ENCODE results near the gene ACTL7A. TPM values are rescaled to one million over a fixed set of nuclear protein-coding genes. Genes with fewer than 3 reads are reported as not detected.

The ACTL7A gene
- total and polyA plus RNA-seq, 2 of the 13 experiments (the other 11 are each of a cell fraction or from before 2014, with no cell fraction given): not detected

- no peak overlapping the region for H2AFZ ChIP-seq (ENCODE audit: low read length)
- H3K4me3 ChIP-seq (replicated peaks in 1 of 3; ENCODE audit: insufficient read depth in 1 of 3, low read depth in 2 of 3, low read length in 3 of 3): no peak overlapping the region
- ATAC-seq: peak; percentile 1; the same call in 2 of the 3 replicates
- in situ Hi-C loops (cut with HindIII; ENCODE audit: extremely low pct_ligation_motif_present, low pct_unique_long_range_greater_than_20kb) (no loop called here), intact Hi-C loops (cut with micrococcal nuclease; ENCODE audit: unreplicated experiment) (loop anchor here (10.0 kb wide), 1 partner anchor 87 kb away; no protein-coding TSS in a partner anchor)
- no peaks in the 10 kb centered on the region for H3K79me2 ChIP-seq (ENCODE audit: insufficient read depth, low read length)
- H3K4me2 ChIP-seq (ENCODE audit: low read depth, low read length): no peak overlapping the region
- no peak overlapping the region for H3K9ac ChIP-seq (ENCODE audit: insufficient read depth, low read depth, low read length)
- H3K27me3 ChIP-seq (ENCODE audit: control insufficient read depth in 1 of 2, insufficient read depth in 2 of 2, low read length in 2 of 2): no peaks in the 10 kb centered on the region
- no peaks in the 10 kb centered on the region for H3K9me3 ChIP-seq (ENCODE audit: low read length)
- BruUV-seq (replicated peaks): no TSS peak
- POLR2A ChIA-PET: interaction anchor here (1.4 kb wide), 1 partner anchor 16 kb away, joined by 3 read pairs; no protein-coding TSS in a partner anchor
- H3K27ac ChIP-seq (ENCODE audit: extremely low read length, insufficient read depth, low read length): no peak overlapping the region
- CTCF ChIA-PET (ENCODE audit: low intra/inter-chr PET ratio, low total read pairs): no interaction called here
- no peaks in the 10 kb centered on the region for H4K20me1 ChIP-seq (ENCODE audit: insufficient read depth, low read length)
- DNase-seq (ENCODE audit: low spot score): no peak
- peaks cover 39% of the 10 kb centered on the region for H3K4me1 ChIP-seq (ENCODE audit: insufficient read depth, low read length)
- WGBS (ENCODE audit: low lambda C conversion rate): 83% methylated on average over 7 of the region's 7 CpGs
- FAIRE-seq: no peak
- no peaks in the 10 kb centered on the region for H3K36me3 ChIP-seq (replicated peaks in 1 of 2; ENCODE audit: control insufficient read depth in 1 of 2, insufficient read depth in 2 of 2, low read length in 2 of 2)
- no peak for TF ChIP-seq PRDM15 (CRISPR knock-in tag; IDR thresholded peaks at IDR 0.05)
- no peak for TF ChIP-seq ZNF260 (CRISPR knock-in tag; IDR thresholded peaks at IDR 0.05; ENCODE audit: borderline replicate concordance, low read depth)
- no peak for TF ChIP-seq FOXP4 (CRISPR knock-in tag; IDR thresholded peaks at IDR 0.05)
- TF ChIP-seq ZNF329 (CRISPR knock-in tag; IDR thresholded peaks at IDR 0.05; ENCODE audit: low read depth): no peak
- no peak for TF ChIP-seq ZNF407 (CRISPR knock-in tag; IDR thresholded peaks at IDR 0.05; ENCODE audit: not compliant biosample characterization)
- TF ChIP-seq ZNF143 (CRISPR knock-in tag; IDR thresholded peaks at IDR 0.05): no peak
- no peak for TF ChIP-seq NFIC (IDR thresholded peaks at IDR 0.05; ENCODE audit: low read length)
- no peak for TF ChIP-seq ZFX (CRISPR knock-in tag; IDR thresholded peaks at IDR 0.05; ENCODE audit: low read depth)
- TF ChIP-seq ZNF232 (CRISPR knock-in tag; IDR thresholded peaks at IDR 0.05; ENCODE audit: borderline replicate concordance): no peak
- no peak for TF ChIP-seq TMF1 (CRISPR knock-in tag; IDR thresholded peaks at IDR 0.05; ENCODE audit: low read depth)
- TF ChIP-seq NFKBIZ (CRISPR knock-in tag; IDR thresholded peaks at IDR 0.05): no peak
Observed at GRCh38 chr9:108861464-108861863, 602 bp upstream of the ACTL7A start.

All from HepG2 (cell line).